ENCODE data around the gene LRRC34.

Gene LRRC34

DNA sequence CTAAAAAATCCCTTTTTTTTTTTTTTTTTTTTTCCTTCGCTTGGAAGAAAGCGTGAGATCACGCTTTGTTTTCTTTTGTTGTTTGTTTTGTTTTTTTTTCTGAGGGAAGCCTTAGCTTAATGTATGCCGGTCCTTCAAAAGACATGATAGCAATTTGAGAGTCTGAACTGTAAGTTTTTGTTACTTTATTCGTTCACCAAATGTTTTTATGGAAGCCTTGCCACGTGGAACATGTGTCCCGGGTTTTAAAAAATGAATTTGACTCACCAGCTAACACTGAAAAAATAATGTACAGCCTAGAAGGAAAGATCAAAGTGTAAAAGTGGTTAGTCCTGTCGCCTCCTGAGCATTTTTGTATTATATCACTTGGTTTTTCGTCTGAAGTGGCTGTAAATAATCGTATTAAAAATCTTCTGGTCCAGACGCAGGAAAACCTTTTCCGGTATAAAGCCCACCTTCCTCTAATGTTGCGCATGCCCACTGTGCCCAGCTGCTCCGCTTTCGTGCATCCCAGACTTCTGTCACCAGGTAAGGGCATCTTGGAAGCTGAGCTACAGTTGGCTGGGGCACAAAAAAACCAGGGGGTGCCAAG lies 40.3 kb downstream of the LRRC34 start:
- DNase-seq (ENCODE audit: low spot score in 2 of 2), result no peak
- peaks cover 58% of the 10 kb centered on the region for H3K4me1 Mint-ChIP-seq
- peak overlapping the region; percentile 96 for H3K4me3 Mint-ChIP-seq
- H3K27ac Mint-ChIP-seq (ENCODE audit: low read depth), result peak overlapping the region; percentile 99
- H3K9me3 Mint-ChIP-seq, result no peaks in the 10 kb centered on the region
- H3K36me3 Mint-ChIP-seq (ENCODE audit: insufficient read depth), result peaks cover 46% of the 10 kb centered on the region
- peak; percentile 21 for ATAC-seq (replicated peaks; ENCODE audit: extremely low read depth, poor library complexity, severe bottlenecking)
- H3K27me3 Mint-ChIP-seq, result no peaks in the 10 kb centered on the region

DNA sequence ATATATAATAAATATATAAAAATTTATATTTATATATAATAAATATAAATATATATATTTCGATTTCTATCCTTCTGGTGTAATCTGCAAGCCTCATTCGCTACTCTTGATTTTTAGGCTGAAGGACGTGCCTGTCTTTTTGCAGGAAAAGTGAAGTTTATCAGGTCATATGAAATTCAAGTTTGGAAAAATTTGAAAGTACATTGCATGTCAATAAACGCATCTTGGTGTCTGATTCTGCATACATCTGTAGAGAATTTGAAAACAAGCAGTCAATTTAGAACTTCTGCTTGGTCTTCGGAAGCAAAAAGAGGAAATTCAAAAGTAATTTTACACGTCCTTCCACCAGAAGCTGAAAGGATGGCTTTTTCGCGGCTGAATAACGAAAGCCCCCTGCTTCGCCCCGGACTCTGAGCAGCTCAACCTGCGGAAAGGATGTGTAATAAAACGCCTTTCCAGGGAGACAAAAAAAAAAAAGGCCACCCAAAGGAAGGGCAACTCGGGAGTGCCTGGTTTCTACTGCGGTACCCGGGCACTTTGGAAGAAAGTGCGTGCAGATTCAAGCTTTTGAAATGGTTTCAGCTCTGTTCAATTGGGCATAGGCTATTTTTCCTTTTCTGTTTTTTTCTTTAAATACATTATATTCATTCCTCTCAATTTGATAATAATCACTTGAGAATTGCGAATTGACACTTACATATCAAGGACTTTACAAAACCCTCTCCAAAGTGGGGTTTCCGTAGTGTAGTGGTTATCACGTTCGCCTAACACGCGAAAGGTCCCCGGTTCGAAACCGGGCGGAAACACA lies 41.0 kb downstream of the LRRC34 start:
- peak overlapping the region; percentile 96 for H3K4me3 Mint-ChIP-seq
- ATAC-seq (replicated peaks; ENCODE audit: extremely low read depth, poor library complexity, severe bottlenecking), result peak; percentile 11
- no peaks in the 10 kb centered on the region for H3K9me3 Mint-ChIP-seq
- no peaks in the 10 kb centered on the region for H3K27me3 Mint-ChIP-seq
- peaks cover 45% of the 10 kb centered on the region for H3K36me3 Mint-ChIP-seq (ENCODE audit: insufficient read depth)
- peaks cover 51% of the 10 kb centered on the region for H3K4me1 Mint-ChIP-seq
- DNase-seq (ENCODE audit: low spot score in 2 of 2), result peak; percentile 55 to 66
- peak overlapping the region; percentile 99 for H3K27ac Mint-ChIP-seq (ENCODE audit: low read depth)

DNA sequence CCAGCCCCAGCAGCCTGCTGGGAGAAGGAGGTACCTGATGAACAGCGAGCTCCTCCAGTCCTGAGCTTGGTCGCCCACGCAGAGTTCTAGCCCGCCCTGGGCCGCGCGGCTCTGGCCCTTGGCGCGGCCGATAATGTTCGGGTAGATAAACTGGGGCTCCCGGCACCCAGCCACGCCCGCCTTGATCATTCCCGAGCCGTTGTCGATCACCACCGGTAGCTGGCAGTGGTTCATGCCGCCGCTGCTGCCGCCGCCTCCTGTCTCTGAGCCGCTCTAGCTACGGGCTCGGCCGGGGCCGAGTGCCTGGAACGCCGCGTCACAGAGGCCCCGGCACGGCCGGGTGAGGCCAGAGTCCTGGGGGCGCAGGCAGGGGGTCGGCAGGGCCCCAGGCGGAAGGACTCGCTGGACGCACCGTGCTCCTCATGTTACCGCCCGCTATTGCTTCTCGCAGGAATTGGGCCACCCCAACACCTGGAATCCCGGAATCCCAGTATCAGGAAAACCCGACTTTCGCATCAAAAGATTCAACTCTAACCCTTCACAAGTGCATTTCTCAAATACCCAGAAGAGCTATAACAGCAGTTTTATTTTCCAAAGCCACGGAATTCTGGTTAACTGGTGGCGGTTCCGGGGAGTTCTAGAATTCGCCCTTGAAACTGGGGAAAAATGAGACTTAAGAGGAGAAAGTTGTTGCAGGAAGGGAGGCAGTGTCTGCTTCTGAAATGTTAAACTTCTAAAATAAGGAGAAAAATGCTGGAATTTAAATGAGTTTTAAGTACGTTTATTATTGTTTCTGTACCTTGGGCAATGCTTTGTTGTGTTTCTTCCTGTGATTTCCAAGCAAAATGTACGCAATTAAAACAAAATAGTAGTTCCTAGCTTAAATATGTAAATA lies 43.2 kb downstream of the LRRC34 start, which contains the start of gene ACTRT3:
Gene ACTRT3, minus strand, starts transcription at position 275 of the 895 bp plus-strand sequence. Its CDS starts 41 bp downstream, at position 234.
- Mint-ChIP-seq H3K9me3 (peaks cover 5% of the 10 kb centered on the region), H3K27me3 (no peaks in the 10 kb centered on the region), H3K27ac (ENCODE audit: low read depth) (peak within 1 kb of the TSS; percentile 70), H3K36me3 (ENCODE audit: insufficient read depth) (peaks cover 40% of the 10 kb centered on the region), H3K4me3 (peak within 1 kb of the TSS; percentile 81), H3K4me1 (peaks cover 41% of the 10 kb centered on the region)
- ATAC-seq (replicated peaks; ENCODE audit: extremely low read depth, poor library complexity, severe bottlenecking) (no peak), DNase-seq (ENCODE audit: low spot score in 2 of 2) (peak; percentile 21 to 27)

DNA sequence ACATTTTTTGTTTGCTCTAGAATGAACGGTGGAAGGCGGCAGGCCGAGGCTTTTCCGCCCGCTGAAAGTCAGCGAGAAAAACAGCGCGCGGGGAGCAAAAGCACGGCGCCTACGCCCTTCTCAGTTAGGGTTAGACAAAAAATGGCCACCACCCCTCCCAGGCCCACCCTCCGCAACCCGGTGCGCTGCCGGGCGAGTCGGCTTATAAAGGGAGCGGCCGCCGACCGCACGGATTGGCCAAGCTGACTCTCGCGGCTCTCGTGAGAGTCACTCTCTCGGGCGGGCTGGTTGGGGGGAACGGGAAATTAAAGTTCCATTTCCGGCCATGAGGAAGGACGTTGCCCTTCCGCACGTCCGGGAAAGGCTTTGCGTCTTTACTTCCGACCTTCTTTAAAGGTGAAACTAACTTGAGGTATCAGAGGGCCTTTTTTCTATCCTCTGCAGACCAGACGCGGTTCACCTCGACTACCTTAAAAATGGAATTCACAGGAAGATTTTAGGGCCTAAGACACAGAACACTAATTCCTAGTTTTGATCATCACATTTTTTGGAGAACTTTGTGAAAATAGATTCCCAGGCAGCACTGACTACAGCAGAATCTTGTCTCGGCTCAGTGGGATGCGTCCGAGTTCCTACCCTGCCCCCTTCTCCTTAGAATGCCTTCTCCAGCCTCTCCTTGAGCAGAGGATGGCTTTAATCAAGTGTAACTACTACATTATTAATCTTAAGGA lies 47.7 kb downstream of the LRRC34 start, which contains the start of gene TERC:
Gene TERC, minus strand, starts transcription at position 179 of the 731 bp plus-strand sequence.
- H3K27me3 Mint-ChIP-seq, result no peaks in the 10 kb centered on the region
- peak within 1 kb of the TSS; percentile 93 for H3K27ac Mint-ChIP-seq (ENCODE audit: low read depth)
- peak; percentile 89 for ATAC-seq (replicated peaks; ENCODE audit: extremely low read depth, poor library complexity, severe bottlenecking)
- H3K36me3 Mint-ChIP-seq (ENCODE audit: insufficient read depth), result peaks cover 17% of the 10 kb centered on the region
- H3K9me3 Mint-ChIP-seq, result peaks cover 5% of the 10 kb centered on the region
- H3K4me3 Mint-ChIP-seq, result peak within 1 kb of the TSS; percentile 92
- peak; percentile 82 to 90 for DNase-seq (ENCODE audit: low spot score in 2 of 2)
- H3K4me1 Mint-ChIP-seq, result peaks cover 19% of the 10 kb centered on the region

DNA sequence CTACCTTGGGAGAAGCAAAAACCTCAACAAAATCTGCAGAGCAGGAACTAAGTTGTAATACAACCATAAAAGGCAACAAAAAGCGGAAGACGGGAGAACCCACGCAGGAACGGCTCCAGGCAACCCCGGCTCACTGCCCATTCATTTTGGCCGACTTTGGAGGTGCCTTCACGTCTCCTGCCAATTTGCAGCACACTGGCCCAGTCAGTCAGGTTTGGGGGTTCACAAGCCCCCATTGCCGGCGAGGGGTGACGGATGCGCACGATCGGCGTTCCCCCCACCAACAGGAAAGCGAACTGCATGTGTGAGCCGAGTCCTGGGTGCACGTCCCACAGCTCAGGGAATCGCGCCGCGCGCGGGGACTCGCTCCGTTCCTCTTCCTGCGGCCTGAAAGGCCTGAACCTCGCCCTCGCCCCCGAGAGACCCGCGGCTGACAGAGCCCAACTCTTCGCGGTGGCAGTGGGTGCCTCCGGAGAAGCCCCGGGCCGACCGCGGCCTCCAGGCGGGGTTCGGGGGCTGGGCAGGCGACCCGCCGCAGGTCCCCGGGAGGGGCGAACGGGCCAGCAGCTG lies 48.3 kb downstream of the LRRC34 start:
- Mint-ChIP-seq H3K4me1 (peaks cover 16% of the 10 kb centered on the region), H3K36me3 (ENCODE audit: insufficient read depth) (peaks cover 13% of the 10 kb centered on the region), H3K9me3 (peaks cover 5% of the 10 kb centered on the region), H3K4me3 (peak overlapping the region; percentile 92), H3K27ac (ENCODE audit: low read depth) (peak overlapping the region; percentile 93), H3K27me3 (no peaks in the 10 kb centered on the region)
- ATAC-seq (replicated peaks; ENCODE audit: extremely low read depth, poor library complexity, severe bottlenecking) (peak; percentile 46), DNase-seq (ENCODE audit: low spot score in 2 of 2) (peak in 1 of 2 donors; percentile 54)

DNA sequence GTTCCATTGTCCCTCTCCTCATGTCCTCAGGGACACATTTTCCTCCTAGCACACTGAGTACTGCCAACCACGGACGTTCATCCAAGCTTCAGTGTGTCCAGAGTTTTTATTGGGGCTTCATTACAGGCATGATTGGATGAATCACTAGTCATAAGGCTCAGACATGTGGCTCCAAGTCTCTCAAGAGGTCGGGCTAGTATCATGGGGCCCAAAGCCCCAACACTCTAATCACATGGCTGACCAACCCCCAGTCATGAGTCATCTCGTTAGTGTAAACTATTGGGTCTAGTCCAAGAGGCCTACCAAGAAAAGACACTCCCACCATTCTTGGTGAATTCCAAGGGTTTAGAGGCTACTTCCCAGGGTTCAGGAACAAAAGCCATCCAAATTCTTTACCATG lies 52.2 kb downstream of the LRRC34 start:
- no peak for DNase-seq (ENCODE audit: low spot score in 2 of 2)
- Mint-ChIP-seq H3K4me1 (peaks cover 21% of the 10 kb centered on the region), H3K27me3 (no peaks in the 10 kb centered on the region), H3K9me3 (no peaks in the 10 kb centered on the region), H3K36me3 (ENCODE audit: insufficient read depth) (peaks cover 8% of the 10 kb centered on the region), H3K27ac (ENCODE audit: low read depth) (no peak overlapping the region), H3K4me3 (no peak overlapping the region)
- no peak for ATAC-seq (replicated peaks; ENCODE audit: extremely low read depth, poor library complexity, severe bottlenecking)

DNA sequence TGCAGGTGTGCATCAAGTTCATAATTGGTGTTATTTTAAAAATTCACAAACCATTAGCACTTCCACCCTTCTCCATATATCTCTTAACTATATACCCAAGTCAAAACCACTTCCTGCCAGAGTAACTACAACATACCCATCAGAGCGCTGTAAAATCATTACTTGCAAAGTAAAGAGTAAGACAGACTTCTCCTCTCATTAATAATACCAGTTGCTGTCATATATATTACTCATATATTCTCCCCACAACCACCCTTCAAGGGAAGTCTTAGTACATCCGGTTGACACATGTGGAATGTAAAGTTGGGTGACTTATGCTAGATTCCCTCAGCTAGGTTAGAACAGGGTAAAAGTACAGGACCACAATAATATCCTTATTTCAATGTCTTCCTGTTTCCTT lies 53.4 kb downstream of the LRRC34 start:
- Mint-ChIP-seq H3K27ac (ENCODE audit: low read depth) (no peak overlapping the region), H3K4me3 (no peak overlapping the region), H3K4me1 (peaks cover 14% of the 10 kb centered on the region), H3K9me3 (no peaks in the 10 kb centered on the region), H3K27me3 (no peaks in the 10 kb centered on the region), H3K36me3 (ENCODE audit: insufficient read depth) (peaks cover 2% of the 10 kb centered on the region)
- DNase-seq (ENCODE audit: low spot score in 2 of 2), result no peak
- peak; percentile 66 for ATAC-seq (replicated peaks; ENCODE audit: extremely low read depth, poor library complexity, severe bottlenecking)

DNA sequence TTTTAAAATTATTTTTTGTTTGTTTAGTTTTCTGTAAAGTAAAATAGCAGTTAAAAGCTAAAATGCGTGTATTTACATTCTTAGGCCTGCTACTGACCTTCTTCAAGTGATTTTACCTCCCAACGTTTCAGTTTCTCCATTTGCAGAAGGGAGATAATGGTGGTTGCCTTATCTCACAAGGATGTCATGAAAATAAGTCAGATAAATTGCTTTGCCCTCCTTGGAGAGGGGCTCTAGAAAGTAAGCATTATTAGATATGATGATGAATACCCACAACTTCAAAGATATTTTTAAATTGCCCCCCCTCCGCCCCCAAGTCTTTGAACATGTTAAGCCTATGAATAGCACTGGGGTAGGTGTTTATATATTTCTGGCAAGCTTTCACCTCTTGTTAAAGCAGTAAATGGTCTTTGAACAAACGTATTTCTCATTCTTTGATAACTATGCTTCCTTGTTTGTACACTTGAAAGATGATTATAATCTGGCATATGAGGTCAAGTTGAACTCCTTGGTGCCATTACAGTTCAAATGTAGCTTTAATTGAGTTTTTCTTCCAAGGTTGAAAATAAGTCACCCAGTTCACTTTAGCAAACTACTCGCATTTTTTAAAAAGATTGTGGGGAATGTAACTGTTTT lies 54.2 kb downstream of the LRRC34 start:
- H3K4me3 Mint-ChIP-seq, result no peak overlapping the region
- no peaks in the 10 kb centered on the region for H3K27me3 Mint-ChIP-seq
- ATAC-seq (replicated peaks; ENCODE audit: extremely low read depth, poor library complexity, severe bottlenecking) (no peak), DNase-seq (ENCODE audit: low spot score in 2 of 2) (no peak)
- H3K9me3 Mint-ChIP-seq, result no peaks in the 10 kb centered on the region
- no peak overlapping the region for H3K27ac Mint-ChIP-seq (ENCODE audit: low read depth)
- H3K4me1 Mint-ChIP-seq, result peaks cover 8% of the 10 kb centered on the region
- no peaks in the 10 kb centered on the region for H3K36me3 Mint-ChIP-seq (ENCODE audit: insufficient read depth)

DNA sequence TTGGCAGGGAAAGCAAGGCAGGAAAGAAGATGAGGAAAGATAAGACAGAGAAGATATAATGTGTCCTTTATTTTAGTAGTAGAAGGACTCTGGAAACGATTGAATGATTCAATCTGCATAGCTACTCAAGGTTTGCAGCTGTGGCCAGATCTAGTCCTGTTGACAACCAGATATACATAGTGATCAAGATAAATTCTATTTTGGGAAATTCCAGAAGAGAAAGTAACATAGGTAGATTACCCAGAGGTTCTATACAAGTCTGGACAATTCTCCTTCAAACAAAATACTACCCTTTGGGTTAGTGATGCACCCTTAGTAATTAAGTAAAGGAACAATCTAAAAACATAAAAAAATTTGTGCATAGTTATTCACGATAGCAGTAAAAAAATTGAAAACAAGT lies 57.2 kb downstream of the LRRC34 start:
- Mint-ChIP-seq H3K36me3 (ENCODE audit: insufficient read depth) (peaks cover 2% of the 10 kb centered on the region), H3K27ac (ENCODE audit: low read depth) (no peak overlapping the region), H3K4me1 (peaks cover 8% of the 10 kb centered on the region), H3K27me3 (peaks cover 11% of the 10 kb centered on the region), H3K9me3 (no peaks in the 10 kb centered on the region), H3K4me3 (no peak overlapping the region)
- no peak for DNase-seq (ENCODE audit: low spot score in 2 of 2)
- ATAC-seq (replicated peaks; ENCODE audit: extremely low read depth, poor library complexity, severe bottlenecking), result no peak

DNA sequence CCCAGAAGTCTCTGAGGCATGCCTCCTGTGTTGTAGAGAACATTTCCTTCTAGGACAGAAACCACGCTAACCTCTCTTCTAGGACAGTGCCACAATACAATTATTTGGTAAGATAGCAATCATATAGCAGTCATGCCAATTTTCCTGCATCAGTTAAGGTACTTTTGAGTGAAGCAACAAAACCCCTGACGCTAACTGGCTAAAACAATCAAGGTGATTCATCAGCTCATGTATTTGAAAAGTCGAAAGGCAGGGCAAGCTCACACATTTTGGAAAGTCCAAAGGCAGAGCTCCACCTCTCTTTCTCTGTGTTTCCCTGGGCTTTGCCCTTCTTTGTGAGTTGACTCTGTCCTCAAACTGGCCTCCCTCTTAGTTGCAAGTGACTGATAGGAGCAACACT lies 58.0 kb downstream of the LRRC34 start:
- peaks cover 8% of the 10 kb centered on the region for H3K4me1 Mint-ChIP-seq
- ATAC-seq (replicated peaks; ENCODE audit: extremely low read depth, poor library complexity, severe bottlenecking) (no peak), DNase-seq (ENCODE audit: low spot score in 2 of 2) (no peak)
- H3K27ac Mint-ChIP-seq (ENCODE audit: low read depth), result no peak overlapping the region
- H3K9me3 Mint-ChIP-seq, result no peaks in the 10 kb centered on the region
- peaks cover 2% of the 10 kb centered on the region for H3K36me3 Mint-ChIP-seq (ENCODE audit: insufficient read depth)
- H3K4me3 Mint-ChIP-seq, result no peak overlapping the region
- peaks cover 11% of the 10 kb centered on the region for H3K27me3 Mint-ChIP-seq

DNA sequence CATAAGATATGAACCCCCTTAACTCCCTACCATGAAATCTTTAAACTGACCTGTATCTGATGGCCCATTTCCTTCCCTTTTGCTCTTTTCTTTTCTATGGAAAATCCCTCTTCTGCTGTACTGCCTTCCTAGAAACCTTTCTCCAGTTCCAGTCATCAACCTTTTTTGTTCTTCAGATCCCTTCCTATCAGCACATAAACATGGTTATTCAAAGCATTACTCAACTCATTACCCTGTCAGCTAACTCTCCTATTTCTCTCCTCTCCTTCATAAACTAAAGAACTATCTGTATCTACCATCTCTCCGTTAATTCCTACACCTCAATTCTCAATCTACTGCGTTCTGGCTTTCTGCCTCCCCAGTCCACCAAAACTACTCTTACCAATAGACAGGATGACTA lies 60.8 kb downstream of the LRRC34 start:
- H3K27me3 Mint-ChIP-seq, result peaks cover 36% of the 10 kb centered on the region
- H3K4me3 Mint-ChIP-seq, result no peak overlapping the region
- no peak overlapping the region for H3K27ac Mint-ChIP-seq (ENCODE audit: low read depth)
- H3K9me3 Mint-ChIP-seq, result no peaks in the 10 kb centered on the region
- ATAC-seq (replicated peaks; ENCODE audit: extremely low read depth, poor library complexity, severe bottlenecking) (no peak), DNase-seq (ENCODE audit: low spot score in 2 of 2) (no peak)
- no peaks in the 10 kb centered on the region for H3K4me1 Mint-ChIP-seq
- peaks cover 2% of the 10 kb centered on the region for H3K36me3 Mint-ChIP-seq (ENCODE audit: insufficient read depth)

Data from central memory CD8-positive, alpha-beta T cell (primary cell).